Nucleus accumbens (tissue), 56 donors: ENCODE results near the gene LRGUK.

Experiments used
- DNase-seq, 56 donors: peaks; one replicate each; lab custom pipeline; 2025; lab: John Stamatoyannopoulos, UW

LRGUK gene

GRCh38 chr7:134182078-134182477 is 54.9 kb downstream of the LRGUK start:
- DNase-seq: no peak

GRCh38 chr7:134184767-134185166 is 57.6 kb downstream of the LRGUK start:
- DNase-seq: no peak

- no peak for DNase-seq
Measured at GRCh38 chr7:134186027-134186426, 58.9 kb downstream of the LRGUK start.

- no peak for DNase-seq
Measured at GRCh38 chr7:134186801-134187200, 59.7 kb downstream of the LRGUK start.

GRCh38 chr7:134187893-134188292 is 60.8 kb downstream of the LRGUK start:
- DNase-seq: no peak

GRCh38 chr7:134188311-134188710 is 61.2 kb downstream of the LRGUK start:
- DNase-seq: no peak

GRCh38 chr7:134189559-134189958 is 62.4 kb downstream of the LRGUK start:
- DNase-seq: no peak

- DNase-seq: no peak
Measured at GRCh38 chr7:134191876-134192275, 64.7 kb downstream of the LRGUK start.

- DNase-seq: no peak
Measured at GRCh38 chr7:134193240-134193639, 66.1 kb downstream of the LRGUK start.

- DNase-seq: no peak
Measured at GRCh38 chr7:134195252-134195651, 68.1 kb downstream of the LRGUK start.

GRCh38 chr7:134196439-134196838 is 69.3 kb downstream of the LRGUK start:
- DNase-seq: no peak

- DNase-seq: no peak
Measured at GRCh38 chr7:134197345-134197744, 70.2 kb downstream of the LRGUK start.

- DNase-seq: no peak
Measured at GRCh38 chr7:134200970-134201369, 73.8 kb downstream of the LRGUK start.

GRCh38 chr7:134201569-134202261 is 74.6 kb downstream of the LRGUK start:
- DNase-seq: no peak

- no peak for DNase-seq
Measured at GRCh38 chr7:134203186-134203889, 76.2 kb downstream of the LRGUK start.

- DNase-seq: no peak
Measured at GRCh38 chr7:134209322-134210015, 82.3 kb downstream of the LRGUK start.

GRCh38 chr7:134210227-134210626 is 83.1 kb downstream of the LRGUK start:
- no peak for DNase-seq

GRCh38 chr7:134210976-134211663 is 84.0 kb downstream of the LRGUK start:
- no peak for DNase-seq

- no peak for DNase-seq
Measured at GRCh38 chr7:134211817-134212216, 84.7 kb downstream of the LRGUK start.

GRCh38 chr7:134212576-134213546 is 85.7 kb downstream of the LRGUK start:
- DNase-seq: no peak
